AG09319 (cell line): ENCODE results near the gene GTF3A.

Experiments used
- DNase-seq: peaks from one replicate; pipeline ENCODE4 v3.0.0-alpha.2; 2010; ENCODE audit warnings: low read depth; ENCODE audit errors: extremely low read depth
- CTCF ChIP-seq: IDR thresholded peaks from 2 replicates; pipeline ENCODE4 v1.5.1; 2011; ENCODE audit warnings: low read depth, mild to moderate bottlenecking, inconsistent platforms, low read length, moderate library complexity

GTF3A gene

GRCh38 chr13:27405546-27406134 is 18.8 kb upstream of the GTF3A start:
- TF ChIP-seq CTCF, result no peak
- no peak for DNase-seq

DNA sequence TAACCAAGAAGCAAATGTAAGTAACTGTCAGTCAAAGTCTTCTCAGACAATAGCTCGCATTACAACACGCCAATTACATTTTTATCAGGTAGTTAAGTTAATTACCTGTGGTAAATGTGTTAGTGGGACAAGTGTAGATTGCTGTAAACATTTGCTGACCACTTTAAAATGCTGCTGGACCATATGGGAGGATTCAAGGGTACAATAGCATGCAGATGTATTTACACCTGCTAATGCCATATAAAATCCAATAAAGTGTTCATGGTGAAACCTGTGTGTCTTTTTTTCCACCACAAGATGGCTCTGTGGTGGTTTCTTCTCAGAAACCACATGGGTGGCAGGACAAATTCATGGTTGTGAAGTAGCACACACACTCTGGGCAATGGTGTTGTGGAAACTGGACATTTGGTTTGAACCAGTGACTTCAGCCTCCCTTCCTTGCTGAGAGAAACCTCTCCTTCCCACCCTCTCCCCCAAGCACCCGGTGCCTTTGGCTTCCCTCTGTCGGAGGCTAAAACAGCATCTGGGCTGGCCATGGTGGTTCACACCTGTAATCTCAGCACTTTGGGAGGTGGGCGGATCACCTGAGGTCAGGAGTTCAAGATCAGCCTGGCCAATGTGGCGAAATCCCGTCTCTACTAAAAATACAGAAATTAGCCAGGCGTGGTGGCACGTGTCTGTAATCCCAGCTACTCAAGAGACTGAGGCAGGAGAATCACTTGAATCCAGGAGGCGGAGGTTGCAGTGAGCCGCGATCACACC is 18.1 kb upstream of the GTF3A start:
- peak; percentile 50 for TF ChIP-seq CTCF
- no peak for DNase-seq

- no peak for TF ChIP-seq CTCF
- DNase-seq, result no peak
These were observed 16.3 kb upstream of the GTF3A start for GRCh38 chr13:27408074-27408473.

DNA sequence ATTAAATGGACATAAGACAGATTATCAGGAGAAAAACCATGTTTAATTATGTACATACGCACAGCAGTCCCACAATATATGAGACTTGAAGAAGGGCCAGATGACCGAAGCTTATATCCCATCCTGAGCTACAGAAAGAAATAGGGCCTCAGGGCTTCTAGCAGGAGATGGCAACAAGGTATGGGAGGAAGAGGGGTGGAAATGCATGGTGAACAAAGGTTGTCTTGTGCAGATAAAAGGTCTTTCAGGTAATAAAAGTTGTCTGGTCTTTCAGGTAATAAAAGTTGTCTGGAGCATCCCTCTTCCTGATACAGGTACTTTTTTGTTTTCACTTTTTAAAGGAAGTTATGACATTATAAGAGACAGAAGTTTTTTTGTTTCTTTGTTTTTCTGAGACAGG is 15.4 kb upstream of the GTF3A start:
- DNase-seq, result no peak
- no peak for TF ChIP-seq CTCF

DNA sequence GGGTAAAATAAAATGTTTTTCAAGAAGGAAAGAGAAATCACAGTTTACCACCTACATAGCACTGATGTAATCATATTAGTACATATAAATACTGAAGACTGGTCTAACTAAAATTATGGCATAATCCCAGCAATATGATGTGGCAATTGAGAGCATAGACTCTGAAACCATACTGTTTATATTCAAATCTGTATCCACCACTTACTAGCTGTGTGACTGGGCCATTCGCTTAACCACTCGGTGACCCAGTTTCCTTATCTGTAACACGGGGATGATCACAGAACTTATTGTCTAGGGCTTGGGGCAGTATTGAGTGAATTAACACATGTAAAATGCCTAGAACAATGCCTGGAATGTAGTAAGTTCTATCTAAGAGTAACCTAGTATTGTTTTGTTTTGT is 13.1 kb upstream of the GTF3A start:
- no peak for DNase-seq
- no peak for TF ChIP-seq CTCF

DNA sequence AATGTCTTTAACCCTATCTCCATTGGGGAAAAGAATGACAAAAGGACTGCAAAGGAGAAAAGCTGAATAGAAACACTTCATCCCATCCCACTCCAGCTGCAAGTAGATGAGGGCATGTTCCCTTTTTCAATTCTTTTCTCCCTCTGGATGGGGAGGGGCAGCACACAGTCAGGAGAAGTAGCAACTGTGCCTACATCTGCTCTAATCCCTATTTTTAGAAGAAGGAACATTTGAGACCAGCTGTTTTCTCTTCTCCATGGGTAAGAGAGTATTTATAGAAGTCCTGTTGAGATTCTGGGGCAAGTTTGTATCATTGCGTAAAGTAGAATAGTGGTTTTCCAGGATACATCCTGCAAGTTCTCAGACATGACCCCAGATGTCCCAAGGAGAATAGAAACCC is 9.3 kb upstream of the GTF3A start:
- no peak for TF ChIP-seq CTCF
- DNase-seq, result no peak

- TF ChIP-seq CTCF, result no peak
- DNase-seq, result no peak
These were observed 5.1 kb upstream of the GTF3A start for GRCh38 chr13:27419328-27419727.
